H9 (cell line): ENCODE data around the gene GABRB1. TPM values are rescaled to one million over a fixed set of nuclear protein-coding genes. Genes with fewer than 3 reads are reported as not detected.

Experiments
- DNase-seq: peaks from one replicate; pipeline ENCODE4 v3.0.0-alpha.2; 2017
- H2AFZ ChIP-seq: one replicate; pipeline ENCODE4 v1.6.1; 2013; ENCODE audit warnings: mild to moderate bottlenecking, low read length, control low read depth, moderate library complexity
- H2AK5ac ChIP-seq: 2 replicates; pipeline ENCODE4 v1.6.1; 2013; ENCODE audit warnings: low read length, control low read depth, mixed read lengths; ENCODE audit not compliant: insufficient read length
- H2BK120ac ChIP-seq: one replicate; pipeline ENCODE4 v1.6.1; 2013; ENCODE audit warnings: low read depth, mild to moderate bottlenecking, low read length, control low read depth, inconsistent platforms; ENCODE audit not compliant: poor library complexity, severe bottlenecking
- H2BK12ac ChIP-seq: 2 replicates; pipeline ENCODE4 v1.6.1; 2013; ENCODE audit warnings: low read length, control low read depth, mixed read lengths, low read depth; ENCODE audit not compliant: insufficient read length
- H2BK15ac ChIP-seq: 2 replicates; pipeline ENCODE4 v1.6.1; 2013; ENCODE audit warnings: low read depth, low read length, control low read depth
- H2BK20ac ChIP-seq: one replicate; pipeline ENCODE4 v1.6.1; 2013; ENCODE audit warnings: low read depth, mild to moderate bottlenecking, low read length, control low read depth, inconsistent platforms; ENCODE audit not compliant: poor library complexity, severe bottlenecking
- H2BK5ac ChIP-seq: 2 replicates; pipeline ENCODE4 v1.6.1; 2013; ENCODE audit warnings: low read length, control low read depth, mixed read lengths; ENCODE audit not compliant: insufficient read length
- H3K14ac ChIP-seq: 2 replicates; pipeline ENCODE4 v1.6.1; 2013; ENCODE audit warnings: low read length, control low read depth; ENCODE audit not compliant: insufficient read depth
- H3K18ac ChIP-seq: 2 replicates; pipeline ENCODE4 v1.6.1; 2013; ENCODE audit warnings: low read depth, mild to moderate bottlenecking, mixed read lengths, low read length, control low read depth; ENCODE audit not compliant: insufficient read length
- H3K23ac ChIP-seq: 2 replicates; pipeline ENCODE4 v1.6.1; 2013; ENCODE audit warnings: low read length, control low read depth, mixed read lengths, low read depth; ENCODE audit not compliant: insufficient read length
- H3K23me2 ChIP-seq: 2 replicates; pipeline ENCODE4 v1.6.1; 2013; ENCODE audit warnings: low read depth, mild to moderate bottlenecking, mixed read lengths, low read length, control low read depth; ENCODE audit not compliant: insufficient read length, poor library complexity, severe bottlenecking
- H3K27ac ChIP-seq: 2 replicates; pipeline ENCODE4 v1.5.1; 2013; ENCODE audit warnings: low read length, control low read depth, mixed read lengths, low read depth; ENCODE audit not compliant: insufficient read length
- H3K27me3 ChIP-seq: 2 replicates; pipeline ENCODE4 v1.6.1; 2013; ENCODE audit warnings: low read length, control low read depth, inconsistent platforms; ENCODE audit not compliant: insufficient read depth
- H3K4ac ChIP-seq: 2 replicates; pipeline ENCODE4 v1.6.1; 2013; ENCODE audit warnings: low read depth, mild to moderate bottlenecking, control low read depth, inconsistent platforms, low read length, moderate library complexity
- H3K4me1 ChIP-seq: 2 replicates; pipeline ENCODE4 v1.6.1; 2013; ENCODE audit warnings: low read length, control low read depth, inconsistent platforms; ENCODE audit not compliant: insufficient read depth
- H3K4me2 ChIP-seq: 2 replicates; pipeline ENCODE4 v1.6.1; 2013; ENCODE audit warnings: low read length, control low read depth, mixed read lengths; ENCODE audit not compliant: insufficient read length, insufficient read depth
- H3K56ac ChIP-seq: 2 replicates; pipeline ENCODE4 v1.6.1; 2013; ENCODE audit warnings: low read depth, mild to moderate bottlenecking, mixed read lengths, low read length, control low read depth; ENCODE audit not compliant: insufficient read length
- H3K79me1 ChIP-seq: 2 replicates; pipeline ENCODE4 v1.6.1; 2013; ENCODE audit warnings: low read depth, mild to moderate bottlenecking, moderate library complexity, low read length, control low read depth, inconsistent platforms; ENCODE audit not compliant: insufficient read depth, poor library complexity, severe bottlenecking
- H3K79me2 ChIP-seq: 2 replicates; pipeline ENCODE4 v1.6.1; 2013; ENCODE audit warnings: low read length, control low read depth, inconsistent platforms; ENCODE audit not compliant: insufficient read depth
- H3K9ac ChIP-seq: 2 replicates; pipeline ENCODE4 v1.6.1; 2013; ENCODE audit warnings: low read length, control low read depth, mixed read lengths; ENCODE audit not compliant: insufficient read length; ENCODE audit errors: extremely low read depth
- H3K9me3 ChIP-seq: one replicate; pipeline ENCODE4 v1.6.1; 2013; ENCODE audit warnings: low read depth, low read length, inconsistent platforms; ENCODE audit not compliant: control insufficient read depth
- H3T11ph ChIP-seq: one replicate; pipeline ENCODE4 v1.6.1; 2013; ENCODE audit warnings: mild to moderate bottlenecking, low read length, control low read depth, inconsistent platforms
- H4K20me1 ChIP-seq: one replicate; pipeline ENCODE4 v1.6.1; 2013; ENCODE audit not compliant: control insufficient read depth, insufficient read length, insufficient read depth
- H4K5ac ChIP-seq: 2 replicates; pipeline ENCODE4 v1.6.1; 2013; ENCODE audit warnings: low read depth, mild to moderate bottlenecking, mixed read lengths, low read length, control low read depth; ENCODE audit not compliant: insufficient read length
- H4K8ac ChIP-seq: replicated peaks from 2 replicates; pipeline ENCODE4 v1.6.1; 2013; ENCODE audit warnings: low read length, control low read depth, mixed read lengths, low read depth; ENCODE audit not compliant: insufficient read length
- H4K91ac ChIP-seq: 2 replicates; pipeline ENCODE4 v1.6.1; 2013; ENCODE audit warnings: low read depth, mild to moderate bottlenecking, moderate library complexity, mixed read lengths, low read length, control low read depth; ENCODE audit not compliant: insufficient read length
- H3K27ac Mint-ChIP-seq, 3 experiments: 2 replicates in 2 of 3; 3 replicates in 1 of 3; pipeline ENCODE4 v1.8.0; 2020 to 2021; ENCODE audit warnings: mixed read lengths in 3 of 3, mild to moderate bottlenecking in 1 of 3, moderate library complexity in 1 of 3
- H3K27me3 Mint-ChIP-seq: 2 replicates; pipeline ENCODE4 v1.8.0; 2021; ENCODE audit warnings: low read depth, mild to moderate bottlenecking, moderate library complexity, mixed read lengths
- H3K36me3 Mint-ChIP-seq, 3 experiments: 2 replicates in 2 of 3; 3 replicates in 1 of 3; pipeline ENCODE4 v1.8.0; 2020 to 2021; ENCODE audit warnings: low read depth in 3 of 3, mixed read lengths in 3 of 3; ENCODE audit not compliant: insufficient read depth in 1 of 3
- H3K4me1 Mint-ChIP-seq, 2 experiments: 2 replicates each; pipeline ENCODE4 v1.8.0; 2020; ENCODE audit warnings: mixed read lengths in 2 of 2
- H3K4me3 Mint-ChIP-seq, 2 experiments: 2 replicates in 1 of 2; 3 replicates in 1 of 2; pipeline ENCODE4 v1.8.0; 2020 to 2021; ENCODE audit warnings: mild to moderate bottlenecking in 2 of 2, mixed read lengths in 2 of 2, moderate library complexity in 1 of 2
- H3K9me3 Mint-ChIP-seq, 2 experiments: 2 replicates in 1 of 2; 3 replicates in 1 of 2; pipeline ENCODE4 v1.8.0; 2020; ENCODE audit warnings: mild to moderate bottlenecking in 2 of 2, mixed read lengths in 2 of 2, moderate library complexity in 1 of 2
- CTCF ChIP-seq: fragments of 200-600 bp; sonication (generic); conservative IDR thresholded peaks from 3 replicates; pipeline ENCODE4 v1.8.0; 2021; ENCODE audit warnings: antibody characterized with exemption, mild to moderate bottlenecking
- WGBS: extraction: QIAGEN DNeasy Blood & Tissue Kit; methylation state at CpG from one replicate; pipeline ENCODE4 v1.1.7; 2013; ENCODE audit warnings: missing lambda C conversion rate, low lambda C conversion rate, mixed read lengths; ENCODE audit not compliant: insufficient read length; ENCODE audit errors: extremely low coverage; 5-methylcytosine and 5-hydroxymethylcytosine counted together
- total RNA-seq: library from RNA; stranded (reverse); gene quantifications from 2 replicates; pipeline ENCODE4 v1.2.1, GENCODE V29; 2021

Gene GABRB1
- total RNA-seq, 1 experiment from 2014 or later = 0.39 TPM

GRCh38 chr4:47471064-47471463, 439.7 kb downstream of the GABRB1 start:
- peaks cover 12 to 14% of the 10 kb centered on the region in 2 experiments for H3K4me1 Mint-ChIP-seq
- Histone ChIP-seq H4K91ac (no peak overlapping the region), H4K20me1 (no peaks in the 10 kb centered on the region), H3K27me3 (no peaks in the 10 kb centered on the region), H4K5ac (no peak overlapping the region), H2AFZ (no peak overlapping the region), H3K18ac (no peak overlapping the region), H3K23me2 (no peaks in the 10 kb centered on the region), H3K27ac (no peak overlapping the region), H3K79me1 (no peaks in the 10 kb centered on the region), H2BK5ac (no peak overlapping the region), H3K4me2 (no peak overlapping the region), H2AK5ac (no peak overlapping the region), H3K23ac (no peak overlapping the region), H4K8ac (no peak overlapping the region), H2BK120ac (no peak overlapping the region), H3K9ac (no peak overlapping the region), H2BK12ac (no peak overlapping the region), H3K14ac (no peak overlapping the region), H3K79me2 (no peaks in the 10 kb centered on the region), H3K4ac (no peak overlapping the region), H2BK20ac (no peak overlapping the region), H3K56ac (no peak overlapping the region), H2BK15ac (no peak overlapping the region), H3K9me3 (no peaks in the 10 kb centered on the region), H3K4me1 (no peaks in the 10 kb centered on the region; the same call in 1 of the 2 replicates), H3T11ph (no peak overlapping the region)
- no CpG with 5 or more reads among the region's 4 CpGs for WGBS
- no peak overlapping the region for H3K4me3 Mint-ChIP-seq
- no peaks in the 10 kb centered on the region for H3K36me3 Mint-ChIP-seq
- no peaks in the 10 kb centered on the region for H3K27me3 Mint-ChIP-seq
- no peak overlapping the region for H3K27ac Mint-ChIP-seq
- H3K9me3 Mint-ChIP-seq = no peaks in the 10 kb centered on the region
- no peak for TF ChIP-seq CTCF
- DNase-seq = no peak
